ENCODE data around the gene GCAT.

Gene GCAT

GRCh38 chr22:37812869-37813678 is 5.3 kb downstream of the GCAT start:
- no peak for DNase-seq

GRCh38 chr22:37815593-37815992 is 7.9 kb downstream of the GCAT start:
- DNase-seq: no peak

DNA sequence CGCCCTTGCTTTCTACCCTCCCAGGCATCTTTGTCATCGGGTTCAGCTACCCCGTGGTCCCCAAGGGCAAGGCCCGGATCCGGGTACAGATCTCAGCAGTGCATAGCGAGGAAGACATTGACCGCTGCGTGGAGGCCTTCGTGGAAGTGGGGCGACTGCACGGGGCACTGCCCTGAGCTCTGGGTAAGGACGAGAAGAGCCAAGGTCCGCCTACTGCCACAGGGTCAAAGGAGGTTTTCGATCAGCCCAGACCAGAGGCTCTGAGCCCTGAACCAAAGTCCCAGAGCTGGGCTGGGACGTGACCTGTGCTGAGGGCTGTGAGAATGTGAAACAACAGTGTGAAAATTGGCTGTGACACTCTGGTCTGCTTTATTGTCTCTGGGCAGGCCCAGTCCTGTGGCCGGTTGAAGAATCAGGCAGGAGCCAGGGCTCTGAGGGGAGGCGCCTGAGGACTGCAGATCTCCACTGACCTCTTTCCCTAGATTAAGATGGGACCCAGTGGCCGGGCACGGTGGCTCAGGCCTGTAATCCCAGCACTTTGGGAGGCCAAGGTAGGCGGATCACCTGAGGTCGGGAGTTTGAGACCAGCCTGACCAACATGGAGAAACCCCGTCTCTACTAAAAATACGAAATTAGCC is 8.9 kb downstream of the GCAT start:
- no peak for DNase-seq

- peak in 1 of 2 experiments; percentile 46 for DNase-seq
Observed at GRCh38 chr22:37817705-37818408, 10.1 kb downstream of the GCAT start.

DNA sequence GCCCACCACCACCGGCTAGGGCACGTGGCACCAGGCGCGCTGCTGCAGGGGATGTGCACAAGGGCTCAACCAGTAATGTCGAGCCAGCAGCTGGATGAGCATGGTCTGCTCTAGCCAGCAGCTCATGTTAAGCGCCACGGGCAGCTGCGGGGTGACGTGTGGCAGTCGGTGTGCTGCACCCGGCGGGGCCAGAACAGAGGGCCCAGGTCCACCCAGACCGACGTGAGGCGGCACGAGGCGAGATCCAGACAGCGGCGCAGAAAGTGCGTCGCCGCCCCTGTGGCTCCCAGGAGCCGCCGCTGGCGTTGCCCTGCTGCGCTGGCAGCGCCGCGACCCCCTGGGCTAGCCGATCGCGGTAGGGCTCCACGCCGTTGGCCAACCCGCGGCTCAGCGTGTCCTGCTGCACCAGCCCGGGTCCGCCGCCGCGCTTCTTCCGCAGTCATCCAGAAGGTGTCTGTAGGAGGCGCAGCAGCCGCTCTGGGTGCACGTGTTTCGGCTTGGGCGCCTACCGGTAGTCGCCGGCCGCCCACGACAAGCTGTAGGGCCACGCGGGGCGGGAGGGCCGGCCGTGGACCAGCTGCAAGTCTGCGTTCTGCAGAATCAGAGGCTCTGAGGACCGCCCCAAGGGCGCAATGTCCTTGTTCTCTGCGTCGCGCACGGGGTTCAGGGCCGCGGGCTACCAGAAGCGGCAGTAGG is 10.8 kb downstream of the GCAT start:
- no peak for DNase-seq

GRCh38 chr22:37819105-37819433 is 11.3 kb downstream of the GCAT start:
- DNase-seq: no peak

DNA sequence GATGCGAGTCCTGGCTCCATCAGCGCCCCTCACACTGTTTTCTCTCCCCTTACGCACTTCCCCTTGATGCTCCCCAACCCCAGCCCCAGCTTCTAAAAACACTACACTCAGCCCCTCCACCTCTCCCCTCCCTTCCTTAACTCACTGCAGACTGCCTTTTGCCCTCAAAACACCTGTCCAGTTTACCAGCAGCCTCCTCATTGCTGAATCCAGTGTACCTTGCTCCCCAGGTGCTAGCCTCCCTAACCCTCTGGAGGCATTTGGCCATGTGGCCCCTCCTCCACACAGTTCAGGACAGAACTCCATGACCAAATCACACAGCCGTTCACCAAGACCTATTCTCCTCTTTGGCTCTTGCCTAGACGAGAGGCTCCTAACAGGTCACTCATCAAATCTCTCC is 12.6 kb downstream of the GCAT start:
- no peak for DNase-seq

DNA sequence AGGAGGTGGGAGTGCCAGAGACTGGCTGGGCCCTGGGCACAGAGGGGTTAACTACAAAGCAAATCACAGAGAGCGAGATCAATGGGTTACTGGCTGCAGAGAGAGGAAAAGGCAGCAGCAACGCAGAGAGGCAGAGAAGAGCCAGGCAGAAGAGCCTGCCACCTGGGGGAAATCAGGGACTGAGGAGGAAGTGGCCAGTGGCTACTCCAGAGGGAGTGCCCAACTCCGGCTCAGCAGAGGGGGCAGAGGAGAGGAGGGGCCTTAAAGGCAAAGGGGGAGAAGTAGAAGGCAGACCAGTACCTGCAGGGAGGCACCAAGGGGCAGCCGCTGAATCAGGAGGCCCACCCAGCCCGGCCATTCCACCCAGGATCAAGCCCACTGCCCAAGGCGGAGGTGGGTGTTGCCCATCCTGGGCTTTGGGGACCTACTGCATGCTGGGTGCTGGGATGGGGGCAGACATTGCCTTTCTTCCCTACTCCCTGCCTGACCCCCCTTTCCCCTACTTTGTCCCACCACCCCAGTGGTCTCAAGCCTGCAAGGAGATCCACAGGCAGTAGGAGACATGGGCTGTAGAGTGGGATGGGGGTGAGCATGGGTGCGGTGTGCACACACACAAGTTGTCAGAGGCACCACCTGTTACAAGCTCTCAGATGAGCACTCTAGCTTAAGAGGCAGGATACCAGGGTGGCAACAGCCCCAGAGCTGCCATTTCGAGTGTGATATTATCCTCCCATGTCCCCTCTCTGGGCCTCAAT is 14.5 kb downstream of the GCAT start:
- no peak for DNase-seq

DNA sequence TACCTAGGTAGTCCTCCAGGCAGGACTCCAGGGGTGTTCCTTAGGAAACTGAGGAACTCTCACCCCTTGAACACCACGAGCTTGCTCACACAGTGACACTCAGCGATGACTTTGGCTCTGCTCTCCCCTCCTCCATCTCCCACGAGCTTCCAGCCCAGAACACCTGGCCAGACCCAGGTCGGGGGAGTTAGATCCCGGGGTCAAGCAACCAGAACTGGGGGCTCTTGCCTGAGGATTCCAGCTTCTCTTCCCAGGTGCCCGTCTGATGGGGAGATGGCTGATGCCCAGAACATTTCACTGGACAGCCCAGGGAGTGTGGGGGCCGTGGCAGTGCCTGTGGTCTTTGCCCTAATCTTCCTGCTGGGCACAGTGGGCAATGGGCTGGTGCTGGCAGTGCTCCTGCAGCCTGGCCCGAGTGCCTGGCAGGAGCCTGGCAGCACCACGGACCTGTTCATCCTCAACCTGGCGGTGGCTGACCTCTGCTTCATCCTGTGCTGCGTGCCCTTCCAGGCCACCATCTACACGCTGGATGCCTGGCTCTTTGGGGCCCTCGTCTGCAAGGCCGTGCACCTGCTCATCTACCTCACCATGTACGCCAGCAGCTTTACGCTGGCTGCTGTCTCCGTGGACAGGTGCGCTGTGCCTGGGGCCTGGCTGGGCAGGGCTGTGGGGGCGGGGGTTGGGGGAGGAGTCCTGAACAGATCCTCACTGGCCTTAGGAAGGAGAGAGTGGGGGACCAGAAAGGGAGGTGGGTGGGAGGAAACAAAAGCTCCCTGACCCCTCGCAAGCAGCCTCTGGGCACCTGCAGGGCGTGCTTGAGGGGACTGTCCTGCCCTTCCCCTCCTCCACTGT is 15.6 kb downstream of the GCAT start, which contains the start of gene GALR3:
GALR3 (plus strand) TSS at position 249 of the 852 bp plus-strand sequence; CDS start at position 274, 25 bp downstream.
- peak in 1 of 2 experiments; percentile 5 for DNase-seq

- no peak for DNase-seq
Observed at GRCh38 chr22:37824674-37825641, 17.2 kb downstream of the GCAT start.

- DNase-seq: peak; percentile 93 to 96
Observed at GRCh38 chr22:37827056-37827455, 19.3 kb downstream of the GCAT start.

DNA sequence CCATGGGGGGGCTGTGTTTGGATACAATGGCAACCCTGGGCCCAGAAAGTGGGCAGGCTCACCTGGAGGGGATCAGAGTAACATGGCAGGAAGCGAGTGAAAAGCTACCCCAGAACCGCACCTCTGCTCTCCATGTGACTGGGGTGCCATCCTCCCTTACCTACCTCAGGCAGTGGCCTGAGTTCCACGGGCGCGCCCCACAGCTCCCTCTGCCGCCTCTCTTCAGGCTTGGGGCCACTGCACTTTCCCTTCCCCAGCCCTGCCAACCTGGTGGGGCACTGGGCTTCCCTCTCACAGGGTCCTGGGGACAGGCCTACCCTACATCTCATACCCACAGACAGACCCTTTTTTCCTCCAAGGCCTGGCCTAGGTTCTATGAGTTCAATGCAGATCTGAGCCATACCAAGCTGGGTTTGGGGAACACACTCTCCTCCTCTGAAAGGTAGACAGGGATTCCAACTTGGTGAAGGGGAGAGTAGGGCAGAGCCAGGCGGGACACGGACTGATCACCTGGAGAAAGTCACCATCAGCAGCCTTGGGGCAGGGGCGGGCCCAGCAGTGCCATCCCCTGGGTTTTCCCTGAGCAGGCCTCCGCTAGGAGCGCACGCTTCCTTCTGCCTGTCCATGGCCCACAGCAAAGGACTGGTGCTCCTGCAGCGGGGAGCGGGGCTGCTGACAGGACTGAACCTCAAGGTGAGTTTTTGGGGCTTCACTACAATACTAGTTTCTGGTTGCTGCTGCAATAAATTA is 22.5 kb downstream of the GCAT start:
- no peak for DNase-seq

- DNase-seq: no peak
Observed at GRCh38 chr22:37831472-37831871, 23.7 kb downstream of the GCAT start.

GRCh38 chr22:37832022-37832857 is 24.5 kb downstream of the GCAT start:
- no peak for DNase-seq

DNA sequence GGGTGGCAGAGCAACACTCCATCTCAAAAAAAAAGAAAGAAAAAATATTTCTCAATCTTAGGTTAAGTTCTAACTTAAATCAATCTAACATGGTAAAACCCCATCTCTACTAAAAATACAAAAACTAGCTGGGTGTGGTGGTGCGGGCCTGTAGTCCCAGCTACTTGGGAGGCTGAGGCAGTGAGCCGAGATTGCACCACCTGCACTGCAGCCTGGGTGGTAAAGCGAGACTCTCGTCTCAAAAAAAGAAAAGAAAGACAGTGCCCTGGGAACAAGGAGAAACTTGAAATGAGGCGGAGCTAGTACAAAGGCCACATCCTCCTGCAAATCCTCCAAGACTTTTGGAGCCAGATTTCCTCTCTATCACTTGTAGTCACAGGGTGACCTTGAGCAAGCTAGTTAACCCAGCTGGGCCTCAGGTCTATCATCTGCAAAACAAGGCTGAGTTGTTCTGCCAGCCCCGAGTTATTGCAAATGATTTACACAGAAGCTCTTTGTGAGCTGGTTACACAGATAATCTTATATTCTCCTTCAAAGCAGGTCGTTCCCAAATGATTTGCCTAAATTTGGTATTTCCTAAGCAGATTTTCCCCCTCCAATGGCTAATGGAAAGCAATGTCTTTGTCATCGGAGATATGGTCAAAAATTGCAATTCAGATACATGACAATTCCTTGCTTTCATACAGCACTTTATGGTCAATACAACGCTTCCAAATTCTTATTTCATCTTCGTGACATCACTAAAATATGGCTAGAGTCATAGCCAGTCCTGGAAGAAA is 34.5 kb downstream of the GCAT start:
- no peak for DNase-seq

- DNase-seq: no peak
Observed at GRCh38 chr22:37843741-37844089, 36.0 kb downstream of the GCAT start.

GRCh38 chr22:37844904-37845329 is 37.2 kb downstream of the GCAT start:
- no peak for DNase-seq

DNA sequence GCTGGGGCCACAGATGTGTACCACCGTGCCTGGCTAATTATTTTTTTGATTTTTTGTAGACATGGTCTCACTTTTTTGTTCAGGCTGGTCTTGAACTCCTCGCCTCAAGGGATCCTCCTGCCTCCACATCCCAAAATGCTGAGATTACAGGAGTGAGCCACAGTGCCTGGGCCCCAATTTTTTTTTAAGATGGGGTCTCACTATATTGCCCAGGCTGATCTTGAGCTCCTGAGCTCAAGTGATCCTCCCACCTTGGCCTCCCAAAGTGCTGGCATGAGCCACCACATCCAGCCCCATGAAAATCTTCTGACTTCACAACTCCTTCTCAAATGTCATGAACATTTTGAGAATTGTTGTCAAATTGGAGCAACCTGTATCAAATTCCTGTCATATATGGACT is 38.7 kb downstream of the GCAT start:
- no peak for DNase-seq
